ENCODE data around the gene GCK. TPM values are rescaled to one million over a fixed set of nuclear protein-coding genes. Genes with fewer than 3 reads are reported as not detected.

GCK gene
- total and polyA plus RNA-seq, 2 donors (not counting 1 experiment from before 2014, with no cell fraction given): 0.22 to 0.24 TPM

- Histone ChIP-seq H3K27me3 (replicated peaks in 1 of 4; ENCODE audit: control extremely low read depth in 1 of 4, control insufficient read depth in 3 of 4, insufficient read depth in 4 of 4, low read length in 3 of 4) (no peaks in the 10 kb centered on the region), H3K79me2 (ENCODE audit: control insufficient read depth, insufficient read depth, low read length) (peaks cover 6% of the 10 kb centered on the region), H3K4me1 (ENCODE audit: control insufficient read depth in 2 of 2, insufficient read depth in 2 of 2, low read length in 2 of 2) (no peaks in the 10 kb centered on the region), H3K4me3 (ENCODE audit: control extremely low read depth in 1 of 5, extremely low read depth in 1 of 5, insufficient read depth in 1 of 5, low read depth in 2 of 5, low read length in 4 of 5) (no peak overlapping the region), H3K4me2 (replicated peaks; ENCODE audit: low read depth, low read length, poor library complexity, severe bottlenecking) (no peak overlapping the region), H4K20me1 (ENCODE audit: control insufficient read depth, insufficient read depth, low read length, poor library complexity, severe bottlenecking) (no peaks in the 10 kb centered on the region), H3K27ac (ENCODE audit: low read length in 2 of 2) (no peak overlapping the region), H2AFZ (ENCODE audit: insufficient read depth, low read depth, low read length, poor library complexity, severe bottlenecking) (no peak overlapping the region), H3K9ac (ENCODE audit: low read length) (no peak overlapping the region), H3K9me3 (ENCODE audit: control extremely low read depth in 1 of 3, control insufficient read depth in 2 of 3, insufficient read depth in 1 of 3, low read length in 2 of 3) (no peaks in the 10 kb centered on the region), H3K36me3 (replicated peaks in 1 of 2; ENCODE audit: control extremely low read depth in 1 of 2, control insufficient read depth in 1 of 2, extremely low read depth in 1 of 2, insufficient read depth in 2 of 2, low read length in 1 of 2) (peaks cover 0 to 46% of the 10 kb centered on the region in 2 experiments)
- ChIA-PET CTCF (no interaction called here), POLR2A (no interaction called here)
- Mint-ChIP-seq H3K4me3 (no peak overlapping the region), H3K9me3 (ENCODE audit: insufficient read depth) (no peaks in the 10 kb centered on the region), H3K4me1 (no peaks in the 10 kb centered on the region), H3K27ac (no peak overlapping the region), H3K27me3 (no peaks in the 10 kb centered on the region)
- DNase-seq (no peak), ATAC-seq (ENCODE audit: low read depth) (no peak)
- intact Hi-C loops (cut with micrococcal nuclease): no loop called here
- WGBS (ENCODE audit: insufficient coverage): 98% methylated on average over 20 of the region's 34 CpGs
- TF ChIP-seq CTCF (IDR thresholded peaks at IDR 0.05) (no peak), EZH2 (IDR thresholded peaks at IDR 0.05; ENCODE audit: borderline replicate concordance, insufficient read depth, low read depth, low read length, poor library complexity, severe bottlenecking) (no peak)
Measured at GRCh38 chr7:44112997-44113763, 76.1 kb downstream of the GCK start.

- Histone ChIP-seq H3K4me3 (ENCODE audit: control extremely low read depth in 1 of 5, extremely low read depth in 1 of 5, insufficient read depth in 1 of 5, low read depth in 2 of 5, low read length in 4 of 5) (no peak overlapping the region), H2AFZ (ENCODE audit: insufficient read depth, low read depth, low read length, poor library complexity, severe bottlenecking) (no peak overlapping the region), H3K27ac (ENCODE audit: low read length in 2 of 2) (no peak overlapping the region), H3K9ac (ENCODE audit: low read length) (no peak overlapping the region), H3K4me1 (ENCODE audit: control insufficient read depth in 2 of 2, insufficient read depth in 2 of 2, low read length in 2 of 2) (no peaks in the 10 kb centered on the region), H4K20me1 (ENCODE audit: control insufficient read depth, insufficient read depth, low read length, poor library complexity, severe bottlenecking) (no peaks in the 10 kb centered on the region), H3K9me3 (ENCODE audit: control extremely low read depth in 1 of 3, control insufficient read depth in 2 of 3, insufficient read depth in 1 of 3, low read length in 2 of 3) (no peaks in the 10 kb centered on the region), H3K36me3 (replicated peaks in 1 of 2; ENCODE audit: control extremely low read depth in 1 of 2, control insufficient read depth in 1 of 2, extremely low read depth in 1 of 2, insufficient read depth in 2 of 2, low read length in 1 of 2) (peaks cover 0 to 43% of the 10 kb centered on the region in 2 experiments), H3K4me2 (replicated peaks; ENCODE audit: low read depth, low read length, poor library complexity, severe bottlenecking) (no peak overlapping the region), H3K27me3 (replicated peaks in 1 of 4; ENCODE audit: control extremely low read depth in 1 of 4, control insufficient read depth in 3 of 4, insufficient read depth in 4 of 4, low read length in 3 of 4) (no peaks in the 10 kb centered on the region), H3K79me2 (ENCODE audit: control insufficient read depth, insufficient read depth, low read length) (no peaks in the 10 kb centered on the region)
- H3K9me3 Mint-ChIP-seq (ENCODE audit: insufficient read depth): no peaks in the 10 kb centered on the region
- 93% methylated on average over 38 of the region's 41 CpGs for WGBS (ENCODE audit: insufficient coverage)
- H3K27me3 Mint-ChIP-seq: no peaks in the 10 kb centered on the region
- CTCF ChIA-PET: no interaction called here
- POLR2A ChIA-PET: interaction anchor here (1.1 kb wide), 1 partner anchor 10 kb away, joined by 3 read pairs; no protein-coding TSS in a partner anchor
- no peak overlapping the region for H3K4me3 Mint-ChIP-seq
- no peak overlapping the region for H3K27ac Mint-ChIP-seq
- ATAC-seq (ENCODE audit: low read depth): no peak
- H3K4me1 Mint-ChIP-seq: no peaks in the 10 kb centered on the region
- DNase-seq: no peak
- intact Hi-C loops (cut with micrococcal nuclease): no loop called here
- TF ChIP-seq CTCF (IDR thresholded peaks at IDR 0.05) (no peak), EZH2 (IDR thresholded peaks at IDR 0.05; ENCODE audit: borderline replicate concordance, insufficient read depth, low read depth, low read length, poor library complexity, severe bottlenecking) (no peak)
Measured at GRCh38 chr7:44112231-44112996, 76.8 kb downstream of the GCK start.
